ENCODE measurements around the gene MVK.
A peak's percentile ranks its signal among the peaks of the same experiment; 100 is the strongest.

Gene MVK

GRCh38 chr12:109611223-109611622 lies 37.6 kb downstream of the MVK start:
- no peak for DNase-seq

GRCh38 chr12:109612003-109612402 lies 38.4 kb downstream of the MVK start:
- DNase-seq: no peak

DNA sequence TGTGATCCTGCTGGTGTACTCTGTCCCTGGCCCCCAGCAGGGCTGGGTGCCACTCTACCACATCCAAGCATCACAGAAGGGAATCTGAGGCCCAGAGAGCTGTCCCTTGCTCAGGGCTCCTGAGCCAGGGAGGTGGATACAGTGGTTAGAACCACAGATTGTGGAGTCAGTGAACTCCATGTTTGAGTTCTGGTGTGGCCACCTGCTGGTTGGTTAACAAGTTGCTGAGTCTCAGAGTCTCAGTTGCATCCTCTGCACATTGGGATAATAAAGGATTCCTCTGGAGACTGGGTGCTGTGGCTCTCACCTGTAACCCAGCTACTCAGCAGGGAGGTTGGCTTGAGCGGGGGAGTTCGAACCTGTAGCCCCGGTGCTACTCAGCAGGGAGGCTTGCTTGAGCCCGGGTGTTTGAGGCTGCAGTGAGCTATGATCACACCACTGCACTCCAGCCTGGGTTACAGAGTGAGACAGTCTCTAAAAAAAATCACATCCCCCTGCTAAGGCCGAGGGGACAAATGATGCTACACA lies 39.4 kb downstream of the MVK start:
- peak; percentile 56 for DNase-seq

- no peak for DNase-seq
These were observed 40.3 kb downstream of the MVK start for GRCh38 chr12:109613649-109614455.

GRCh38 chr12:109615556-109616229 lies 42.1 kb downstream of the MVK start:
- no peak for DNase-seq

- DNase-seq: no peak
These were observed 43.9 kb downstream of the MVK start for GRCh38 chr12:109617491-109617890.

- DNase-seq: no peak
These were observed 44.5 kb downstream of the MVK start for GRCh38 chr12:109618082-109618481.

DNA sequence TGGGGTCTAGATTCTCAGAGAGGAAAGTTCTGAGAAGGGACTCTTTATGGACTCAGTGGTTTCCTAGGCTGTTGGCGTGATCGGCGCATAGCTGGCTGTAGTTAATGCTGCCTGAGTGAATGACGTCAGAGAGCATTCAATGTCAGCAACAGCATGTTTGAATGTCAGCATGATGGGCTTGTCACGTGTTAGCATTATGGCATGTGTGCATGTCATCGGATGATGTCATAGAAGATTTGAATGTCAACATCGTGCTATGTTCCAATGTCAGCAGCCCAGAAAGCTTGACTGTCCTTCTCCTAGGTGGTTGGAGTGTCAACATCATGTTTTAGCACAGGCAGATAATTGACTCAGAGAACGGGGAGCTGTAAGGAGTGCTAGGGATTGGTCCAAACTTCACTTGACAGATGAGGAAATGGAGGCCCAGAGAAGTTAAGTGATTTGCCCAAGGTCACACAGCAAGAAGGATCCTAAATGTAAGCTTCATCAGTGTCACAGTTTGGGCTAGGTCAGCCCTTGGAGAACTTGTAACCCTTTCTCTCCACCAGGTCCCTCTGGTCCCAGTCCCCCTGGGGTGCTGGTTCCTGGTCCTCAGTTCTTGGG lies 45.5 kb downstream of the MVK start:
- DNase-seq: no peak

GRCh38 chr12:109621211-109621694 lies 47.7 kb downstream of the MVK start:
- DNase-seq: no peak

GRCh38 chr12:109621901-109622364 lies 48.3 kb downstream of the MVK start:
- no peak for DNase-seq

GRCh38 chr12:109624467-109624866 lies 50.9 kb downstream of the MVK start:
- DNase-seq: no peak

- DNase-seq: no peak
These were observed 51.6 kb downstream of the MVK start for GRCh38 chr12:109625131-109625559.

DNA sequence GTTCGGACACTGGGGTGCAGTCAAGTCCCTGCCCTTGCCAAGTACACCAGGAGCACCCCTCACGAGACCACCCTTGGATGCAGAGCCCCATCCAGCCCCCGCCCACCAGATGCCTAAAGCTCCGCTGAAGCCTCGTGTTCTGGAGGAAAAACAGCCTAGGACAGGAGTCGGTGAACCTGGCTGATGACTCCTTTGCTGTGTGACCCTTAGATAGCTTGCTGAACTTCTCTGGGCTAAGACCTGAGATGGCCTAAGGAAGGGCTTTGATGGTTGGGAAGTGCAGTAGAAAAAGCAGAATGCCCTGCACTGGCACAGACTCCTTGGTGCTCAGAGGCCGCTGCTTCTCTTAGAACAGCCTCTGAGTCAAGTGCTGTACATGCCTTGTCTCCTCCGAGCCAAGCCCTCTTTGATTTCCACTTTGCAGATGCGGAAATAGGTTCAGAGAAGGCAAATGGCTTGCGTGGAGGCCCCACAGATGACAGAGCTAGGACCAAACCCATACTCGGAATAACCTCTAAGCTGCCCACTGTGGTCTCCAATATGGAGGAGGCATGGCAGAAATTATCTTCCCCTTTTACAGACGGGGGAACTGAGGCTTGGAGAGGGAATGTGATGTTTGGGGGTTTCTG lies 52.3 kb downstream of the MVK start:
- no peak for DNase-seq

DNA sequence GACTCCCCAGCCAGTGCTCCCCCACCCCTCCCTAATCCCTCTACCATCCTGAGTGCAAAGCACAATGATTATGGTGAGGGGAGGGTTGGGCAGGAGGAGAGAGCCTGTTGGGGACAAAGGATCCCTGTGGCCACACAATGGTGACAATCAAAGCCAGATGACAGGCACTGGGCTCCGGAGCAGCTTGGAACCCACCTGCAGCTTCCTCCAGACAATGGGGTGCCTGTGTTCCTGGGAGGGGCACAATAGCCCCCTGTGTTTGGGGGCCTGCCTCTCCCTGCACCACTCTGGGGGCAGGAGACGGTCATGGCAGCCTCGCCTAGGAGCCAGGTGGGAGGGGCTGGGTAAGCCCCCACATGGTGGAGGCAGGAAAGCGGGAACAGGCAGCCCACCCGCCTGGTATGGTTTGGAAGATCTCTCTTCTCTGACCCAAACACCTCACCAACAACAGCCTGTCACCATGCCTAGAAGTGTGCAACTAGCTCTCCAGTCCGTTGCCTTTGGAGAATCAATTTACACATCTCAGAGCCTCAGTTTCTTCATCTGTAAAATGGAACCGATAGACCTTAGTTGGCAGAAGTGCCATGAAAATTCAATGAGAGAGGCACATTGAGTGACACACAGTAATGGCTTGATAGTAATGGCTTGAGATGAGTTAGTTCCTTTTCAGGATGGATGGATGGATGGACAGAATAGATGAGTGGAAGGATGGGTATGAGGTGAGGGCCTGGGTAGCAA lies 53.0 kb downstream of the MVK start:
- DNase-seq: no peak

GRCh38 chr12:109627633-109628032 lies 54.0 kb downstream of the MVK start:
- DNase-seq: no peak

DNA sequence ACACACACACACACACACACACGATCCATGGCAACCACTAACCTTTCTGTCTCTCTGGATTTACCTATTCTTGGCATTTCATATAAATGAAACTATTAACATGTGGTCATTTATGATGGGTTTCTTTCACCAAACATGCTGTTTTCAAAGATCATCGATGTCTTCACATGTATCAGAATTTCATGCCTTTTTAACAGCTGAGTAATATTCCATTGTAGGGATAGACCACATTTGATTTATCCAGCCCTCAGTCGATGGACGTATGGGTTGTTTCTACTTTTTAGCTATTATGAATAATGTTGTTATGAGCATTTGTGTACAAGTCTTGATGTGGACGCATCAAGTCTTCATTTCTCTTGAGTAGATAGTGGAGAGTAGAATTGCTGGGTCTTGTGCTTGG lies 56.5 kb downstream of the MVK start:
- DNase-seq: no peak

DNA sequence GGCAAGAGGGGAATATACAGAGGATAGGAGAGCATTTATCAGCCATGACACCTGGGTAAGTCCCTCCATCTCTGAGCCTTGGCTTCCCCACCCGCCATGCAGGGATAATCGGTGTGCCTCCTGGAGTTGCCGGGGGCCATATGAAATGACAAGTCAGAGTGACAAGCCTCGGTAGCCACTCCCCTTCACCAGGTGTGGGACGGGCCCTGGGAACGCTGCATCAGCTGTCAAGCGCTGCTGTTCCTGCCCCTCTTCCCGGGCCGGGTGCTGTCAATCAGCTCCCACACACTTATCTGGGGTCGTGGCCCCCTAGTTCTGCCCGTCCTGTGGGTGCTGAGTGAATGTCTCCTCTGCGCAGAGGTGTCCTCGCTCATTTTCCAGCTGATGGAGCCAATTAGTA lies 57.2 kb downstream of the MVK start:
- no peak for DNase-seq

GRCh38 chr12:109631302-109631701 lies 57.7 kb downstream of the MVK start:
- no peak for DNase-seq

DNA sequence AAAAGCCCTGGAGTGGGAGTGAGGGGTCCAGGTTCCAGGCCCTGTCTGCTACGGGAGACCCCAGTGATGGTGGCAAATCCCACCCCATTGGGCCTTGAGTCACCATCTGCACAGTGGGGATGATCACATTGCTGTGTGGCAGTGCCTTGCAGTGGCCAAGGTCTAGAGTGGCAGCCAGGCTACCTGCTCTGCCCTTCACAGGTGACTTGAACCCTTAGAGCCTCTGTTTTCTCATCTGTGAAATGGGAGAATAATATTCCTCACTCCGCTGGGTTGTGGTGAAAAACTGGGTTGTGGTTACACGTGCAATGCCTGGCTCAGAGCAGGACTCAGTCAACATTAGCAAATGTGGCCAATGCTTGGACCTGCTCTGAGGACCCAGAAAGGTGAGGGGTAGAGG lies 58.2 kb downstream of the MVK start:
- no peak for DNase-seq

DNA sequence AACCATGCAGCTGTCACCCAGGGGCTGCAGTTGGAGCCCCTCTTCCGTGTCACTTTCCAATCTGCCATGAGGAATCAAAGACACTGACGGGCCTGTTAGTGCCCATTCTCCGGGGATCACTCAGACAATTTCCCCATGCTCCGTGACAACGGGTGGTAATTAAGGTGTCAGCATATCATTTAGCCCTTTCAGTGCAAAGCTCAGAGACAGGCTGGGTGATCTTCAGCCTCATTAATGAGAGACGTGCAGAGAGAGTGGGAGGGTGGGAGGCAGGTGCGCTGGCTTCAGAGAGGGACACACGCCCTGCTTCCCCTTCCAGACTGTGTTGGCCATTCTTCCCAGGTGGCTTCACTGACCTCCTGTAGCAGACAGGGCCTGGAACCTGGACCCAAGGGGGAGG lies 58.7 kb downstream of the MVK start:
- no peak for DNase-seq

GRCh38 chr12:109635717-109636116 lies 62.1 kb downstream of the MVK start:
- no peak for DNase-seq

DNA sequence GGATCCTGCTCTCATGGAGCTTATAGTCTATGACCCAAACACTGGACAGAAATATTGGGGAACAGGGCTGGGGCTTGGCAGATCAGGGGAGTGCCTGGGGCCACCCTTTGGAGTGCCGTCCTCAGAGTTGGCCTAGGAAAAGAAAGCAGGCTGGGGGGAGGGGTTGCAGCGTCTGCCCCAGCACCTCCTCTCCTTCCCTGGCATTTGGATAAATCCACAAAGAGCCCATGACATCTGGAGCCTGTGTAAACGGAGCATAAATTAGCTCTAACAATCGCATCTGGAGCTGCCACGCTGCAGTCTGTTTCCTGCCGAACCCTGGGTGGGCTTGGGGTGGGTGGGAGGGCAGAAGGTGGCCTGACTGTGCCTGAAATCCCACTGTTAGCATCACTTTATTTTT lies 63.8 kb downstream of the MVK start:
- DNase-seq: no peak

All from 8988T (cell line).